HG03520 (cell line): ENCODE measurements around the gene WFDC10B.
"Not testable (repeated sequence)": the region's sequence is repeated elsewhere in the genome, so short reads cannot be mapped to it uniquely, and the experiment has no call there.

Experiments used
- ATAC-seq: cut with Tn5 transposase; IDR thresholded peaks from one replicate; pipeline ENCODE4 v1.9.1; 2021; ENCODE audit warnings: mild to moderate bottlenecking, moderate library complexity; ENCODE audit not compliant: unreplicated experiment

Gene WFDC10B

DNA sequence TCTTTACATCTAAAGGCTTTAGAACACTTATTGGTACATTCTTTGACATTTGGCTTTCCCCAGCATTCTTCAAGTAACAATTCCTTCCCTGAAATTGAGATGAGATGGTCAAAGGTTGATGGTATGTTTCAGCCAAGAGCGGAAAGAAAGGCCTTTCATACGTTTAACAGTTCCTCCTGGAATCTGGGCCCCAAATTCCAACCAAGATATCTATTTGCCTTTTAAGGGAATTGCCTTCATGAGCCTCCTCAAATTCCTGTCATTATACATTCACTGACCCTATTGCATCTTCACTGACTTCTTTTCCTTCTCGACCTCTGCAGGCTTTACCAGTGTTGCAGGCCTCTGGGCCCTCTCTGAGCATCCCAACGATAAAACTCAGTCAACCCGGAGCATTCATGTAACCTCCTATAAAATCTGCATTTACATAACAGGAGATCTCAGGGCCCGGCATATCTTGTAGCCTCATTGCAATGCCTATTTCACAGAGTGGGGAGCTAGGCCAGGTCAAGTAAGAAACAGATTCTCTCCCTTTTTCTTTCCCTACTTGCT, 55.4 kb downstream of the WFDC10B start:
- ATAC-seq, result no peak

DNA sequence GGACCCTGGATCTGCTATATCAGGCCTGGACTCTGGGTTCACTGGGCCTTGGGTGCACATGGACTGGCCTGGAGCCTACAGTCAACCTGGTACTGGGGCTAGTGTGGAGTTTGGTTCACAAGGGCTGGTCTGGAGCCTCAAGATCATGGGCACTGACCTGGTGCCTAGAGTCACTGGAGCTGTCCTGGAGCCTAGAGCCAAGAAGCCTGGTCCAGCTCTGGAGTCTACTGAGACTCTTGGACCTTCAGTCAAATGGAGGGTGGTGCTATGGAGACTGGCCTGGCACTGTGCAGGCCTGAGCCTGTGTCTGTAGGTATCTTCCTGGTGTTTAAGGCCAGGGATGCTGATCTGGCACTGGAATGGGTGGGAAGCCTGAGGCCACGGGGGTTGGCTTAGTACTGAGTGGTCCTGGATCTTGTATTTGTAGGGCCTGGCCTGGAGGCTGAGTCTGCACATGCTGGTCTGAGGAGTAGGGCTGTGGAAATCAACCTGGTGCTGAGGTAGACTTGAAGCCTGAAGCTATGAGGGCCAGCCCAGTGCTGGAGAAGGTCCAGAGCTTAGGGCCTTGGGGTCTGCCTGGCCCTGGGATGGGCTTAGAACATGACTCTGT, 57.3 kb downstream of the WFDC10B start:
- no peak for ATAC-seq

DNA sequence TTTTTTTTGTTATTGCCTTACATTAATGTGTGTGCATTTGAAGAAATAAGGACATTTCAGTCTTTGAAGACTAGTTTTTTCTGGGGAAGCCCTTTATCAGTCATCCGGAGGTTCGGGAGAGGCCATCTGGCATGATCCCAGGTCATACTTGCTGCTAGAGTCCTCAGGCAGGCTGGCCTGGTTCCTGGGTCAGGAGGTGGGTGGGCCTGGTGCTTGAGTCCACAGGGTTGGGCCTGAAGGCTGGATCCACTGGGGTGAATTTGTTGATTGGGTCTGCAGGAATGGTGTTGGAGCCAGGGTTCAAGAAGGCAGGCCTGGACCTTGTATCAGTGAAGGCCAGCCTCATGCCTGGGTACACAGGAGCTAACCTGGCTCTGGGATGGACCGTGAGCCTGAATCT, 57.9 kb downstream of the WFDC10B start:
- no peak for ATAC-seq

DNA sequence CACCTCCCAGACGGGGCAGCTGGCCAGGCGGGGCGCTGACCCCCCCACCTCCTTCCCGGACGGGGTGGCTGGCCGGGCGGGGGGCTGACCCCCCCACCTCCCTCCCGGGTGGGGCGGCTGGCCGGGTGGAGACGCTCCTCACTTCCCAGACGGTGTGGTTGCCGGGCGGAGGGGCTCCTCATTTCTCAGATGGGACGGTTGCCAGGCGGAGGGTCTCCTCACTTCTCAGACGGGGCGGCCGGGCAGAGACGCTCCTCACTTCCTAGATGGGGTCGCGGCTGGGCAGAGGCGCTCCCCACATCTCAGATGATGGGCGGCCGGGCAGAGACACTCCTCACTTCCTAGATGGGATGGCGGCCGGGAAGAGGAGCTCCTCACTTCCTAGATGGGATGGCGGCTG, 59.0 kb downstream of the WFDC10B start:
- not testable (repeated sequence) for ATAC-seq

GRCh38 chr20:45641076-45641475, 63.7 kb downstream of the WFDC10B start:
- not testable (repeated sequence) for ATAC-seq

- ATAC-seq, result no peak
Measured at GRCh38 chr20:45639687-45640086, 65.1 kb downstream of the WFDC10B start.

DNA sequence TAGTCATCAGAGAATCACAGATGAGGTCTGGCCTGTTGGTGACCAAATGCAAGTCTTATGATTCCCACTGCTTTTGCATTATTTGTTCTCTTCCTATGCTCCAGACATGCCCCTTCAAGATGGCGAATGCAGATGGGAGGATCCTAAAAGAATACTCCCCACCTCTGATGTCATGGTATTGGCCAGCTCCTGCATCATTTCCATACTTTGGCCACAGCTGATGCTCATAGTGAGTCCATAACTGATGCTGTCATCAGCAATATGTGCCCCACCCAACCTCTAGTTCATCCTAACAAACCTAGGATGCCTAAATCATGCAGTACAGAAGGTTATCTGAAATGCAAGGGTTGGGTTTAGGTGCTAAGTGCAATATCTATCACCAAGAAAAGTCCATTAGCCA, 68.3 kb downstream of the WFDC10B start:
- no peak for ATAC-seq
